ENCODE data around the gene MPP3.

GRCh38 chr17:43830510-43831140 lies 2.3 kb downstream of the MPP3 start:
- no peak for TF ChIP-seq CTCF (IDR thresholded peaks at IDR 0.05)
- no peak for TF ChIP-seq POLR2A (IDR thresholded peaks at IDR 0.05)

All from right lobe of liver (tissue), 4 donors.